ENCODE measurements around the gene RGS14.
"Not testable (repeated sequence)": the region's sequence is repeated elsewhere in the genome, so short reads cannot be mapped to it uniquely, and the experiment has no call there.

The RGS14 gene

GRCh38 chr5:177328545-177329231, 29.0 kb upstream of the RGS14 start:
- no peak for DNase-seq

DNA sequence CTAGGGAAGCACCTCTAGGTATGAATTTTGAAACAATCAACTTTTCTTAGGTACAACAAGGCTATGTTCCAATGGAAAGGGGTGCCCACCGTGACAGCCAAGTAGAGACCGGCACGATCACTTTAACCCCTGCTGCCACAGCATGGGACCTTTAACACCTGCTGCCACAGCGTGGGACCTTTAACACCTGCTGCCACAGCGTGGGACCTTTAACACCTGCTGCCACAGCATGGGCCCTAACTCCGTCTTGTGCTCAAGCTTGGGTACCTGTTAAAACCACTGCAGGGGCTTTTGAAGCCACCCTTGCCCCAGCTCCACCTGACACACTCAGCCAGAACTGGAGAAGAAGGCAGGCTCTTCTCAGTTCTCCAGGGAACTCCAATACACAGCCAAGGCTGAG, 27.8 kb upstream of the RGS14 start:
- no peak for DNase-seq

DNA sequence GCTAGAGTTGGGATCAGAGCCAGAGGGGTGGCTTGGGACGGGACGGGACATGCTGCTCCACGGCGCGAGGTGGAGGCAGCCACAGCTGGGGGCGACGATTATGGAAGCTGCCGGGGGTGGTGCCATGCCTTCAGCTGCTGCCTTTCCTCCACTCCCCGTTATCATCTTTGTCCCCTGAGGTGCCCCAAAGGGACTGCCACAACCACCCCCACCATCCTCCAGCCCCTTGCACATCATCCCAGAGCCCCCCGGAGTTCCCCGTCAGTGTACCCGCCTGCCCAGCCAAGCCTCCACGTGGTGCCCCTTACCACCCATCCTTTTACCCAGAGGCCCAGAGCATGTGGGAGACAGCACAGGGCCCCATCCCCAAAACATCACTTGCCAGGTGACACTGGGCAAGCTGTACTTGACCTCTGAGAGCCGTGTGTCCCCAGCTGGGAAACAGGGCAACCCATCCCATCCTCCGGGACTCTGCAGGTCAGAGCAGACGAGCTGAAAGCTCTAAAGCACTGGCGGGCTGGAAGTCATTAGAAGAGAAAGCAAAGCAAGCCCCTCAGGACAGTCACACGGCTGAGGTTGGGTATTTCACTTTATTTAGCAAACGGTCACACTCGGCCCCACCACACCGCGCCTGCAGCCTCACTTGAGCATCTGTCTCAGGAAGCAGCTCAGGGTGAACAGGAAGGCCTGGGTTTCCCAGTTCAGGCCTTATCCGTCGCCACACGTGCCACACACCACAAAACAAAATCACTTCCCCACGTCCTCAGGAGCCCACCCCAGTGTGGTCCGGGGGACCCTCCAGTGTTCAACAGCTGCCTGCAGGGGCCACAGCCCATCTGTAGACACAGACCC, 26.5 kb upstream of the RGS14 start:
- DNase-seq, result no peak

- DNase-seq, result no peak
Measured at GRCh38 chr5:177332031-177332895, 25.5 kb upstream of the RGS14 start.

DNA sequence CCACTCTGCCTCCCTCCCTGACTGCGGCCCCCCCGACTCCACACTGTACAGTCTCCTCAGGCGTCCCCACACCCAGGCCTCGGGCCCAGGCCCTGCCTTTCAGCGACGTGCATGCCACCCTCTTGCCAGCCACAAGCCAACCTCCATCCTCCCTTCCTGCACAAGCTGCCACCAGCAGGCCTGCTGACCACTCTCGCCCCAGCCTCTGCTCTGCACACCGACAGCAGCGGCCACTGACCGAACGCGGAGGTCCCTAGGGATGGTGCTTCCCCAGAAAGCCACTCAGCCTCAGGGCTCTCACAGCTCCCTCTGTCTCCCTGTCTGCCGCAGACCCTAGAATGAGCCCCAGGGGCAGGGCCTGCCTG, 24.8 kb upstream of the RGS14 start:
- no peak for DNase-seq

DNA sequence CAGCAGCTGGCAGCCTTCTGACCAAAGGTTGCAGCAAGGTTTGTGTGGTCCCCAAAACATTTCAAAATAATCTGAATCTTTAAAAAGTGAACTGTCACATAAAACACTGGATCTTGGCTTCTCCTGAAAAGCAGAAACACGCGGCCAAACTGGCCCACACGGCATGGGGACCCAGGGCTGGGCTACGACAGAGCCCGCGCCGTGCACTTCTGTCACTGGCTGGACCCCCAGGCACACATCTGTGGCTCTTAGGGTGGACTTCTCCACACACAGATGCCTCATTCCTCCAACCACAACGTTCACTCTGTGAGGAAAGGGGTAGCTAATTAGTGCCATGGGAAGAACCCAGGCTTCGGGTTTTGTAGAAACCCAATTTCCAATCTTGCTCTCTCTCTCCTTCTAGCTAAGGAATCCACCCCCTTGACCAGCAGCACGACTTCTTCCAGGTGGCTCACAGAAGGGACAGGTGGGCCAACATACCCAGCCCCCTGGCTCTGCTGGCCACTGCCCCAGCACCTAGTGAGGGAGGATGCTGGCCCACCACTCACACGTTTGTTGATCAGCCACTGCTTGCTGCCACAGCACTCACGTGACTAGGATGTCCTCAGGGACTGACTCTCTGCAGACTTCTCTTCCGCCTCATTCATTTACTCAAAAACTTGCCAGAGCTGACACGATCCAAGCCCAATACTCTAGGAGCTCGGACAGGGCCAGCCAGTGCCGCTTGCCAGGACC, 24.1 kb upstream of the RGS14 start:
- DNase-seq, result no peak

DNA sequence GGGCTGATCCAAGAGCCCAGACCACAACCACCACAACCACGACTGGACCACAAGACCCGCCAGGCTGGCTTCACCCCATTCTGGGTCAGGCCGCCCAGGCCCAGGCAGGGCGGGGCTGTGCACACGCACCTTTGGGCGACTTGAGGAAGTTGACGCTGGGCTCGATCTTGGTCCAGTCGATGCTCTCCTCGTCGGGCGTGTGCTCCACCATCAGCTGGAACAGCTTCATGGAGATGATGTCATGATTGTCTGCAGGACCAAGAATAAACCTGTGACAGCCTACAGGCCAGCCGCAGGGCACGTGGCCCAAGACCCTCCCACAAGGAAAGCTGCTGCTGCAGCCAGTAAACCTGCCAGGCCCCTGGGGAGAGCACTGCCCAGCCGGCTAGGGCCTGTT, 23.6 kb upstream of the RGS14 start:
- no peak for DNase-seq

DNA sequence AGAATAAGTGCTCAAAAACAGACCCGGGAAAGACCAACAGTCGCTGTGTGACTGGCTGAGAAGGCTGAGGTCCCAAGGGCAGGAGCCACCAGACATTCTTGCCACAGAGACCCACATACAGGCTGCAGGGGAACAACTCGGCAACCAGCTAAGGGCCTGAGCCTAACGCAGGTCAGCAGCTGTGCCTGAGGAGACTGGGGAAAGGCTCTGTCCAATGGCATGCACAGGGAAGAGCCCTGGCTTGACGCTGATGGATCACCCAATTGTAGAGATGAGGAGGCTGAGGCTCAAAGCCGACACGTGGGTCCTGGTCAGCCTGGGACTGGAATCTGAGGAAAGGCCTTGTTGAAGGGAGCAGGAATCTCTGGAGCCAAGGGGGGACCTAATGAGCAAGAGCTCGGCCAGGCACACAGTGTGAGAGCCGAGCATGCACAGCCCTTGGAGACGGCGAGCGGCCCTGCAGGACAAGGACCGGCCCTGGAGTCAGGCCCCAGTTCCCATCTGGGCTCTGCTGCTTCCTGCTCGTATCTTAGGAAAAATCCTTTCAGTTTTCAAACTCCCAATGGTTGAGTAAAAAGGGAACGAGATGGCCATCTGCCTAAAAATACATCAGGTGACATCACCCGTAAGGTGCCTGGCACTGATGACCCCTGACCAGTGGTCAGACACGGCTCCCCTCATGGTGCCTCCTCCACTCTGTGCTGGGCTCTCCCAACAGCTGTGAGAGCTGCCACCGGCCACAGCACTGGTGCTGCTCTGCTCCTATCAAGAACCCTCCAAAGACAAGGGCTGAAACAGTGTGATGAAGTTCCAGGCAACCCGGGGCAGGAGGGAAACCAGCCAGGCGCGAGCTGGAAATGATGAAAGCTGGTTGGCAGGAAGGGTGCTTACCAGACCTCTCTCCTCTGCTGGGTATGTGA, 22.7 kb upstream of the RGS14 start:
- DNase-seq, result no peak

DNA sequence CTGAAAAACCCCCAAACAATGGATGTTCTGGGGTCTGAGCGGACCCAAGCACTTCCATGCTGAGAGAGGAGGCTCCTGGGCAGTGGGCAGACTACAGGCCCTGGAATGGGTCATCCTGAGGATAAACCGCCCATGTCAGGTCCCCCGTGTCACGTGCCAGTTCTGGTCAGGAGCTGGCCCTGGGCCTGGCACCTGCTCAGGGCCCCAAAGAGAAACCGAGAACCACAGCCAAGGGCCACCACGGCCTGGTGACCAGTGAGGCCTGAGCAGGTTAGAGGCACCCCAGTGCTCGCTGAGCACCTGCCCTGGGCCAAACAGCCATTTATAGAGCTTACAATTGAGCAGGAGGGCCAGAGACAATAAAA, 22.0 kb upstream of the RGS14 start:
- DNase-seq, result no peak

- DNase-seq, result no peak
Measured at GRCh38 chr5:177336112-177336511, 21.6 kb upstream of the RGS14 start.

DNA sequence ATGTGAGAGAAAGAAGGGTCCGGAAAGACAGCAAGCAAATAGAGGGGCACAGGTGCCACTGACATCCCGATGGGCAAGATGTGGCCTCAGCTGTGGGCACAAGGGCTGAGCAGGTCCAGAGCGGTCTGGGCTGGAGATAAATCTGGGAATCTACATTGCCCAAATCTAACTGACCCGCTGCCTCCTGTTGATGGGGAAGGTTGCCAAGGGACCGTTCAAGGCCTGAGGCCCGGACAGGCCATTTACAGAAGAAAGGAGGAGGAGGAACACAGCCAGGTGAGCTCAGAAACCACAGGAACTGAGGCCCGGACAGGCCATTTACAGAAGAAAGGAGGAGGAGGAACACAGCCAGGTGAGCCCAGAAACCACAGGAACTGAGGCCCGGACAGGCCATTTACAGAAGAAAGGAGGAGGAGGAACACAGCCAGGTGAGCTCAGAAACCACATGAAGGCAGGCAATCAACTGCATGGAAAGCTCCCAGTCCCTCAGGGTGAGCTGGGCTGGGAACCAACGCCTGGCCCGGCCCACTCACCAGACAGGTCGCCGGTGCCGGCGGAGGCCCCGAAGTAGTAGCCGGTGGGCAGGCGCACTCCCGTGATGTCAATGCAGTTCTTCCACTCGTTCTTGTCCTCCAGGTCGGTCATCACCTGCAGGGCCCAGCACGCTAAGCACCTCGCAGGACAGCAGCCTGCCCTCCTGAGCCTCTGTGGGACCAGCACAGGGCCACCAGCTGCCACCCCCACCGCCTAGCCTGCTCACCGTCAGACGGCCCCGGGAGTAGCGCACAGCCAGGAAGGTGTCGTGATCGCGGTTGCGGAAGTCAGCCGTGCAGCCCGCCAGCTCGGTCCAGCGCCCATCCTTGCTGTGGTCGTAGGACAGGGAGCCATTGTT, 20.9 kb upstream of the RGS14 start:
- DNase-seq, result no peak

DNA sequence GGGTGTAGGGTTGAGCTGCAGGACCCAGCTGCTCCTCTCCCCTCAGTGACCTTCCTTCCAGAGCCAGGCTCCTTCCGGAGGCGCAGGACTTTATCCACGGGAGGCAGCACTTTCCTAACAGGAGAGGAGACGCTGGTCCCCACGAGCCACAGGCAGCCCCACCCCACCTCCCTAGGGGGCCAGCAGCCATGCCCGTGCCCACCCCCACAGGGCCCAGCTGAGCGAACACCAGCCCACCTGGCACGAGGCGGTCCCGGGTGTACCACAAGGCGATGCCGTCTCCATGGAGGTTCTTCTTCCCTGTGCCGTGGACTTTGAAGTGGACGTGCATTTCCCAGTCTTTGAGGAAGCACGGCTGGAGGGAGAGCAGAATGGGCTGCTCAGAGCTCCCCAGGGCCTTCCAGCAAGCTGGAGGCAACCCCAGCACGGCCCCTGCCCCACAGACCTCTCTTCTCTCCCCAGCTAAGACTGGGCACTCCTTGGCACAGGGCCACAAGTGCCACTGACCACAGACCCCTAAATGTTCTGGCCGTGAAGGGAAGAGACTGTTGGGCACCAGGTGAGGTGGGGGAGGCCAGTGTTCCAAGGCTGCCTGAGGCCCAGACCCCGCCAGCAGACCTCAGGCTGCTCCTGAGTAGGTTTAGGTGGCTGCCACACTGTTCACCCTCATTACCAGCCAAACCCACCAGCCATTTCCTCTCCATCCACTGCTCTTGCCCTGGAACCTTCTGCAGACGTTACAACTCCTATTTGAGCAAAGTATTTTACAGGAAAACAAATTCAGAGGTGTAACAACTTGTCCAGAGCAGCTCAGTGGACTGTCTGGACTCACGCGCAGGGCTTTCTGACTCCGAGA, 19.2 kb upstream of the RGS14 start:
- no peak for DNase-seq

DNA sequence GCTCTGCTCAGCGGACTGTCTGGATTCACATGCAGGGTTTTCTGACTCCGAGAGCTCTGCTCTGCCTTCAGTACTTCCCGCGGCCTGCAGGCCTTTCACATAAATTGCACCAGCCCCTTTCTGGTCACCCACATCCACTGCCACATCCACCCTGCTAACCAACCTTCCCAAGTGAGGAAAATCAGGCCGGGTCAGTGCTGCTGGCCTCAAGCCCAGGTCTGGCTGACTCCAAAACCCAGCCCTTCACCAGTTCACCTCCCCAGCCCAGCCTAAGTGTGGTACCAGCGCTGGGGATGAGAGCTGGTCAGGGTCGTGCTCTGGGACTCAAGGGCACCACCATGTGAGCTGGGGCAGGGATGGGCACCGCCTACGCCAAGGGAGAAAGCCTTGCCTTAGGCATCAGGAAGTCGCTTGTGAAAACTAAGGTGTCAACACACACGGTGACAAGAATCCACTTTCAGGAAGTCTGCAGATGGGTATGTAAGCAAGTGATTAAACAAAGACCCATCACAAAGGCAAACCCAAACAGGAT, 18.6 kb upstream of the RGS14 start:
- DNase-seq, result no peak

- DNase-seq, result not testable (repeated sequence)
Measured at GRCh38 chr5:177343000-177343399, 14.7 kb upstream of the RGS14 start.

DNA sequence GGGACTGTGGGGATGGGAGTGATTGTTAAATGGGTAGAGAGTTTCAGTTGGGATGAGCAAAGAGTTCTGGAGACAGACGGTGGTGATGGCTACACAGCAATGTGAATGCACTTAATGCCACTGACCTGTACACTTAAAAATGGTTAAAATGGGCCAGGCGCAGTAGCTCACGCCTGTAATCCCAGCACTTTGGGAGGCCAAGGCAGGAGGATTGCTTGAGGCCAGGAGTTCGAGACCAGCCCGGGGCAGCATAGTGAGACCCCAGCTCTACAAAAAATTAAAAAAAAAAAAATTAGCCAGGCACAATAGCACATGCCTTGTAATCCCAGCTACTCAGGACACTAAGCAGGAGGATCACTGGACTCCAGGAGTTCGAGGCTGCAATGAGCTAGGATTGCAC, 13.9 kb upstream of the RGS14 start:
- no peak for DNase-seq

DNA sequence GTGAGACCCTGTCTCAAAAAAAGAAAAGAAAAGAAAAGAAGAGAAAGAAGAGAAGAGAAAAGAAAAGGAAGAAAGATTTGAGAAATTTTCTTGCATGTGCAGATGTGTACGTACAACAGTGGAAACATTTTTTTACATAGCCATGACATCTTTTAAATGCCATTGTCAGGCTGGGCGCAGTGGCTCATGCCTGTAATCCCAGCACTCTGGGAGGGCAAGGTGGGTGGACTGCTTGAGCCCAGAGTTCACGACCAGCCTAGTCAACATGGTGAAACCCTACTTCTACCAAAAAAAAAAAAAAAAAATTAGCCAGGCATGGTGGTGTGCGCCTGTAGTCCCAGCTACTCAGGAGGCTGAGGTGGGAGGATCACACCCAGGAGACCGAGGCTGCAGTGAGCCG, 12.8 kb upstream of the RGS14 start:
- DNase-seq, result no peak

GRCh38 chr5:177346820-177347219, 10.9 kb upstream of the RGS14 start:
- DNase-seq, result no peak

GRCh38 chr5:177347699-177348098, 10.0 kb upstream of the RGS14 start:
- DNase-seq, result no peak

DNA sequence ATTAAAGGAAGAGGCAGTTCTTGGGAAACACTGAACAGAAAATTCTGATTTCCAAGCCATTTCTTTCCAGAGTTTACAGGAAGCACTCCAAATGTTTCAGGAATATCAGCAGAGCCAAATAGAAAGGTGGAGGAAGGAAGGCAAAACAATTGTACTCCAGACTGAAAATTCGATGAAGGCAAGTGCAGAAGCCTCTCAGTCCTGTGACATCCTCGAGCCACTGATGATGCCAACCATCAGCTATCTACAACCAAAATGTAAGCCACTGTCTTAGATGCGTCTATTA, 8.4 kb upstream of the RGS14 start:
- no peak for DNase-seq

GRCh38 chr5:177349762-177350161, 8.0 kb upstream of the RGS14 start:
- no peak for DNase-seq

All from SIG-M5 (cell line).